Liver (tissue), 9 donors: ENCODE data around the gene CCDC88C. TPM values are rescaled to one million over a fixed set of nuclear protein-coding genes. Genes with fewer than 3 reads are reported as not detected.

ENCODE experiments used
- DNase-seq: peaks from one replicate; pipeline ENCODE4 v3.0.0-alpha.2; 2017; ENCODE audit warnings: low spot score
- H3K27ac ChIP-seq, 2 donors: one replicate each; pipeline ENCODE4 v1.7.0; 2013; ENCODE audit warnings: inconsistent platforms in 2 of 2, low read length in 2 of 2, control low read depth in 1 of 2, low read depth in 1 of 2, mild to moderate bottlenecking in 1 of 2
- H3K27me3 ChIP-seq, 4 donors: one replicate each; pipeline versions ENCODE4 v1.6.1 to v1.7.0; 2013; ENCODE audit warnings: low read length in 3 of 4, inconsistent platforms in 1 of 4, mild to moderate bottlenecking in 1 of 4, moderate library complexity in 1 of 4; ENCODE audit not compliant: control insufficient read depth in 4 of 4, insufficient read depth in 4 of 4
- H3K36me3 ChIP-seq, 4 donors: one replicate each; pipeline versions ENCODE4 v1.6.1 to v1.7.0; 2013; ENCODE audit warnings: low read length in 3 of 4, mild to moderate bottlenecking in 3 of 4, low read depth in 1 of 4, moderate library complexity in 1 of 4; ENCODE audit not compliant: control insufficient read depth in 4 of 4, insufficient read depth in 3 of 4
- H3K4me1 ChIP-seq, 4 donors: one replicate each; pipeline versions ENCODE4 v1.6.1 to v1.7.0; 2013; ENCODE audit warnings: low read length in 3 of 4, mild to moderate bottlenecking in 3 of 4, moderate library complexity in 1 of 4; ENCODE audit not compliant: control insufficient read depth in 4 of 4, insufficient read depth in 4 of 4
- H3K4me3 ChIP-seq, 3 donors: one replicate each; pipeline versions ENCODE4 v1.6.1 to v1.7.0; 2013; ENCODE audit warnings: low read length in 3 of 3, control low read depth in 1 of 3, low read depth in 1 of 3, mild to moderate bottlenecking in 1 of 3
- H3K9ac ChIP-seq, 2 donors: one replicate each; pipeline ENCODE4 v1.7.0; 2013; ENCODE audit warnings: low read length in 2 of 2, mild to moderate bottlenecking in 2 of 2, moderate library complexity in 2 of 2, control low read depth in 1 of 2, low read depth in 1 of 2
- H3K9me3 ChIP-seq, 4 donors: one replicate each; pipeline versions ENCODE4 v1.6.1 to v1.7.0; 2013; ENCODE audit warnings: low read length in 3 of 4; ENCODE audit not compliant: control insufficient read depth in 4 of 4
- FOXA1 ChIP-seq: IDR thresholded peaks from 2 replicates; pipeline ENCODE4 v1.6.1; 2016; ENCODE audit warnings: antibody characterized with exemption
- FOXA2 ChIP-seq: IDR thresholded peaks from 2 replicates; pipeline ENCODE4 v1.6.1; 2016; ENCODE audit warnings: antibody characterized with exemption
- HNF4A ChIP-seq, 2 donors: conservative IDR thresholded peaks; 2 replicates each; pipeline ENCODE4 v1.6.1; 2016; ENCODE audit warnings: antibody characterized with exemption in 2 of 2, mild to moderate bottlenecking in 2 of 2
- HNF4G ChIP-seq: IDR thresholded peaks from 2 replicates; pipeline ENCODE4 v1.6.1; 2016; ENCODE audit warnings: antibody characterized with exemption
- MAX ChIP-seq: IDR thresholded peaks from 2 replicates; pipeline ENCODE4 v1.6.1; 2016; ENCODE audit warnings: antibody characterized with exemption
- RAD21 ChIP-seq, 2 donors: IDR thresholded peaks; 2 replicates each; pipeline ENCODE4 v1.6.1; 2016; ENCODE audit warnings: antibody characterized with exemption in 2 of 2, mild to moderate bottlenecking in 2 of 2
- REST ChIP-seq: IDR thresholded peaks from 2 replicates; pipeline ENCODE4 v1.6.1; 2016; ENCODE audit warnings: antibody characterized with exemption, mild to moderate bottlenecking
- RXRA ChIP-seq, 2 donors: IDR thresholded peaks; 2 replicates each; pipeline ENCODE4 v1.6.1; 2017 to 2018; ENCODE audit warnings: antibody characterized with exemption in 2 of 2, mild to moderate bottlenecking in 1 of 2
- TAF1 ChIP-seq: conservative IDR thresholded peaks from 2 replicates; pipeline ENCODE4 v1.6.1; 2016; ENCODE audit warnings: antibody characterized with exemption, mild to moderate bottlenecking
- YY1 ChIP-seq: IDR thresholded peaks from 2 replicates; pipeline ENCODE4 v1.6.1; 2016; ENCODE audit warnings: antibody characterized with exemption, mild to moderate bottlenecking
- ZBTB33 ChIP-seq: IDR thresholded peaks from 2 replicates; pipeline ENCODE4 v1.6.1; 2016; ENCODE audit warnings: antibody characterized with exemption
- WGBS: extraction: QIAGEN DNeasy Blood & Tissue Kit; methylation state at CpG from one replicate; pipeline ENCODE4 v1.1.7; 2013; 5-methylcytosine and 5-hydroxymethylcytosine counted together
- polyA plus RNA-seq, 2 donors: library from polyadenylated mRNA; stranded (reverse) in 1 of 2; unstranded in 1 of 2; fragments of 200-250 nt in 1 of 2; fragments of >200 nt in 1 of 2; fragmentation: Nextera tagmentation in 1 of 2; extraction: Ambion mirVana in 1 of 2; gene quantifications; one replicate each; pipeline versions ENCODE4 v1.2.1 to v1.2.3, GENCODE V29; 2013 to 2015
- total RNA-seq, 2 donors: library from RNA; depleted of rRNA; stranded (reverse); fragments of >200 nt; gene quantifications; one replicate each; pipeline ENCODE4 v1.2.3, GENCODE V29; 2014
- TF ChIP-seq, protein P1 (sequence below): IDR thresholded peaks from 2 replicates; pipeline ENCODE4 v1.6.1; 2016; ENCODE audit warnings: antibody characterized with exemption
- donor health status: healthy.
- donor health status: healthy.
- donor health status: healthy.
- donor health status: healthy.
- donor health status: healthy.

Gene CCDC88C
- total and polyA plus RNA-seq, 4 donors, result 1.3 to 10.8 (median 4.0) TPM

DNA sequence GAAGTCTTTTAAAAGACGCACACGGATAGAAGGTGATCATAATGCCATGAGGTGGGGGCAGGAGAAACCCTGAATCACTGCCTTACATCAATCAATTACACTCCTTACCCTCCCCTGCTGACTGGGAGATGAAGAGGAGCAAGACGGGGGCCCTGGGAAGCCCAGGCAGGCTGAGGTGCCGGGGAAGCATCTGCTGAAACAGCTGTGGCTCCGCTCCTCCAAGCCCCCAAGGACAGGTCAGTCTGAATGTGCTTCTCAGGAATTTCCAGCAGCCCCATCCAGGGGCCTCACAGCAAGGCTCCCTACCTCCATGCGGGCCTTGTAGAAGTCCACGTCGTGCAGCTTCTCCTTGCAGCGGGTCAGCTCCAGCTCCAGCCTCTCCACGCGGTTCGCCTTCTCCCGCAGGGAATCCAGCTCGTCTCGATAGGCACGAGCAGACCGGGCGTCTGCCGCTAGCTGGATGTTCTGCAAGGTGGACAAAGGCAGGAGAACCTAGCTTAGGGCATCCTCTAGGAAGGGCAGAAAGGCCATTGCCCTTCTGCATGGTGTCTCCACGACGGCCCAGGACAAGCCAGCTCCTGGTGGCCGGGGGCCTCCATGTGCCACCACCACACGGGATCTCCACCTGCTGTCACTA, 79.8 kb downstream of the CCDC88C start (continued):
- TF ChIP-seq REST (no peak), HNF4G (no peak), TAF1 (no peak)

DNA sequence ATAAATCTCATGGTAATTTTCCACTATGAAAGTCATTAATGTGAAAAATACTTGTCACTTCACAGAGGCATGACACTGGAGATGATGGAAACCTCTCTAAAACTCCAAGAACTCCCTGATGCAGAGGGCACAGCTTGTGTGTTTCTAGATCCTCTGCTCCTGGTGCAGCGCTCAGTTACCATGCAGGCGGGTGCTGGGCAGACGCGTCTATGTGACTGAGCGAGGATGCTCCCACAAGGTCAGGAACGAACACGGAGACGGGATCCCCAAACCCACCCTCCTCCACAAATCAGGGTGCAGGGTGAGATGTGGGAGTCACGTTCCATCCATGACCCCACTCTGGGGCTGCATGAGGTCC, 81.5 kb downstream of the CCDC88C start:
- peaks cover 0 to 24% (median 22%) of the 10 kb centered on the region in 4 donors for H3K4me1 ChIP-seq
- peaks cover 0 to 24% (median 0%) of the 10 kb centered on the region in 4 donors for H3K36me3 ChIP-seq
- no peak overlapping the region for H3K9ac ChIP-seq
- no peaks in the 10 kb centered on the region for H3K9me3 ChIP-seq
- no peak overlapping the region for H3K27ac ChIP-seq
- TF ChIP-seq HNF4G (no peak), RXRA (IDR thresholded peaks at IDR 0.05) (no peak), YY1 (no peak), TAF1 (no peak), RAD21 (IDR thresholded peaks at IDR 0.05) (no peak), ZBTB33 (no peak), MAX (no peak), HNF4A (conservative IDR thresholded peaks at IDR 0.05) (no peak)
- TF ChIP-seq, protein P1, sequence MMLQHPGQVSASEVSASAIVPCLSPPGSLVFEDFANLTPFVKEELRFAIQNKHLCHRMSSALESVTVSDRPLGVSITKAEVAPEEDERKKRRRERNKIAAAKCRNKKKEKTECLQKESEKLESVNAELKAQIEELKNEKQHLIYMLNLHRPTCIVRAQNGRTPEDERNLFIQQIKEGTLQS, result no peak
- no peak for DNase-seq
- no peaks in the 10 kb centered on the region for H3K27me3 ChIP-seq
- WGBS, result 97% methylated on average over 9 of the region's 9 CpGs
- no peak overlapping the region for H3K4me3 ChIP-seq

- H3K9me3 ChIP-seq, result no peaks in the 10 kb centered on the region
- peaks cover 0 to 30% (median 26%) of the 10 kb centered on the region in 4 donors for H3K4me1 ChIP-seq
- no peak for TF ChIP-seq REST
- TF ChIP-seq, protein P1, result no peak
- no peak for TF ChIP-seq HNF4G
- no peak for TF ChIP-seq ZBTB33
- no peak for TF ChIP-seq FOXA2
- TF ChIP-seq RXRA (IDR thresholded peaks at IDR 0.05), result no peak
- TF ChIP-seq RAD21 (IDR thresholded peaks at IDR 0.05), result no peak
- no peak for TF ChIP-seq FOXA1
- no peak for DNase-seq
- H3K9ac ChIP-seq, result no peak overlapping the region
- WGBS, result 96% methylated on average over 19 of the region's 19 CpGs
- H3K27me3 ChIP-seq, result no peaks in the 10 kb centered on the region
- no peak overlapping the region for H3K27ac ChIP-seq
- H3K36me3 ChIP-seq, result peaks cover 0 to 24% (median 0%) of the 10 kb centered on the region in 4 donors
- H3K4me3 ChIP-seq, result no peak overlapping the region
Measured at GRCh38 chr14:91335191-91336092, 82.2 kb downstream of the CCDC88C start.
